Retinal pigment epithelial cell (primary cell): ENCODE data around the gene ANKRD24.
"Not testable (repeated sequence)": the region's sequence is repeated elsewhere in the genome, so short reads cannot be mapped to it uniquely, and the experiment has no call there.

Source experiments
- DNase-seq: peaks from one replicate; pipeline ENCODE4 v3.0.0-alpha.2; 2010; ENCODE audit warnings: low read depth
- H3K4me3 ChIP-seq: 2 replicates; pipeline ENCODE4 v1.5.1; 2011; ENCODE audit warnings: mild to moderate bottlenecking, low read length, control low read depth, moderate library complexity
- CTCF ChIP-seq: conservative IDR thresholded peaks from 2 replicates; pipeline ENCODE4 v1.5.1; 2011; ENCODE audit warnings: low read depth, low read length, control low read depth, inconsistent platforms

Gene ANKRD24

DNA sequence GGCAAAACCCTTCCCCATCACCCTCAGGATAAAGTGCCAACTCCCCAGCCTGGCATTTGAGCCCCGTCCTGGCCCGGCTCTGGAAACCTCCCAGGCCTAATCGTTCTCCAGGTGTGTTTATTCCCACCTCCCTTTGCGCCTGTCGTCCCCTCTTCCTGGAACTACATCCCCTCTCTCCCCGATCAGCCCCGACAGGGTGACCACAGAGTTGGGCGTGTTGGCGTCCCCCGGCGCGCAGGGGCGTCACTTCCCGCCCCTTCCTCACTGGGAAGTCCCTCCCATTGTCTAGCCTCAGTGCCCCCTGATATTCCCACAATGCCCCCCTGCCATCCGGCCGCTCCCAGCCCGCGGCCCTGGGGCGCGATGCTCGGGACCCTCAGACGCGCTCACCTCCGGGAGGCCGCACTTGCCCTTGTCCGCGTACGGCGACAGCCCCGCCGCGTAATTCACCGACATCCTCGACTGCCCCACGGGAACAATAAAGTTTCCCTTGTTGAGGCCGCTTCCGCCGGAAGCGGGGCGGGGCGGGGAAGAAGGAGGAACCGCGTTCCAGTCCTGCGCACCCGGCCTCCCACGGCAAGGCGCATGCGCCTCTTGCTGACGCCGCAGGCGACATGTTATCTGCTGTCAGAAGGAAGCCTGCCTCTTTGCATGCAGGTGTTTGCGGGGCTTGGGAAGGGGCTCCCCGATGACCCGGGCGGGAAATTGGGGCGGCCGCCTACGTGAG is at the start of gene ANKRD24, which contains the start of gene SIRT6:
TSS of gene ANKRD24 (plus strand) at position 606 of the 727 bp plus-strand sequence. CDS start 3,737 bp downstream, outside the sequence.
TSS of gene SIRT6 (minus strand) at position 480 of the 727 bp plus-strand sequence. CDS start at position 456, 24 bp downstream.
- TF ChIP-seq CTCF, result no peak
- peak within 1 kb of the TSS; percentile 94 for H3K4me3 ChIP-seq
- peak; percentile 81 for DNase-seq

GRCh38 chr19:4134351-4134750 is 48.1 kb upstream of the ANKRD24 start:
- H3K4me3 ChIP-seq, result no peak overlapping the region
- TF ChIP-seq CTCF, result no peak
- no peak for DNase-seq

GRCh38 chr19:4135386-4135785 is 47.1 kb upstream of the ANKRD24 start:
- not testable (repeated sequence) for DNase-seq, H3K4me3 ChIP-seq

GRCh38 chr19:4136680-4137088 is 45.8 kb upstream of the ANKRD24 start:
- DNase-seq, result no peak
- H3K4me3 ChIP-seq, result no peak overlapping the region
- no peak for TF ChIP-seq CTCF

GRCh38 chr19:4138445-4138844 is 44.0 kb upstream of the ANKRD24 start:
- DNase-seq, result no peak
- no peak overlapping the region for H3K4me3 ChIP-seq
- no peak for TF ChIP-seq CTCF

- peak; percentile 85 for TF ChIP-seq CTCF
- no peak for DNase-seq
- H3K4me3 ChIP-seq, result no peak overlapping the region
Measured at GRCh38 chr19:4139614-4140236, 42.8 kb upstream of the ANKRD24 start.

GRCh38 chr19:4140237-4140711 is 42.2 kb upstream of the ANKRD24 start:
- no peak for DNase-seq
- TF ChIP-seq CTCF, result peak; percentile 81
- H3K4me3 ChIP-seq, result no peak overlapping the region

GRCh38 chr19:4142916-4143315 is 39.6 kb upstream of the ANKRD24 start:
- not testable (repeated sequence) for DNase-seq, H3K4me3 ChIP-seq
